ENCODE measurements around the gene BTBD9.

GRCh38 chr6:38153076-38153797 lies 486.5 kb downstream of the BTBD9 start:
- no peak for TF ChIP-seq EZH2 (IDR thresholded peaks at IDR 0.05; ENCODE audit: insufficient read depth, low read length)
- no peak for TF ChIP-seq CTCF (IDR thresholded peaks at IDR 0.05; ENCODE audit: insufficient read depth, low read depth, low read length)
